Measurements from ENCODE around the gene ZNF277. TPM values are rescaled to one million over a fixed set of nuclear protein-coding genes. Genes with fewer than 3 reads are reported as not detected.

Gene ZNF277
- total and polyA plus RNA-seq, 10 of the 15 experiments (the other 5 are each of a cell fraction or from before 2014, with no cell fraction given) = 10.6 to 33.9 (median 22.0) TPM

DNA sequence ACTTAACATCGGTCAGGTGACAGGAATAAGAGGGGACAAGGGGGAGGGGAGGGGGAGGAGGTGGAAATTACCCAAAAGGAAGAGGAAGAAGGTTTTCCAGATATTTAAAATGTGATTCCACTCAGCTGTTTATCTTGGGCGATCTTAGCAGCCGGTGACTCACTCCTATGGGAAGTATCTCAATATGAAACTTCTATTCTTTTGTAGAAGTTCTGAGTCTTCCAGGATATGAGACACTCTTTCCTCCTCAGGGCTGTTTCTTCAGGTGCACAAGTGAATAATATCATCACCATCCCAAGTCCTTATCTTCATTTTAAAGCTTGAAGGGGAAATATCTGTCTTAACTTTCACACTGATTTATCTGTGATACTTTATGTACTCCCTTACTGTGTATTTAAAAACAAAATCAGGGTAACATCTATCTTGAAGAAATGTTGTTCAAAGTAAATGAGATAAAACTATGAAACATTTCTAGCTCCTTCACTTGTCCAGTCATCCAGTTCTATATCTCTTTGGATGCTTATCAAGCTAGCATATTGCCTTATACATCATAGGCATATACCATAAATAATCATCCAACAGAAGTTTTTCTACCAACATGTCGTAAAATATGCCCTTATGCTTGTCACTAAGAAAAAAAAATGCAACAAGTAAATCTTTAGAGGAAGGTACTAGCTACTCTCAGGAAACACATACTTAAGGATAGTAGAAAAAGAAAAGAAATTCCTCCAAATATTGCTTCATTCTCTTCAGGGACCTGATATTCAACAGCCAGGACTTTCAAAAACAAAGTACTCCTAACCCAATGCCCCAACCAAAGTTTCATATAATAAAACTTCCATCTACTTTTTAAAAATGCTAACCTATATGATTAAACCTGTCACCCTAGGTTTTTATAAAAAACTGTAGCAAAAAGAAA is 14.0 kb upstream of the ZNF277 start:
- H3K9ac ChIP-seq (ENCODE audit: control insufficient read depth, insufficient read depth, low read length) = no peak overlapping the region
- WGBS (ENCODE audit: insufficient coverage, insufficient replicate concordance, low lambda C conversion rate, missing lambda C conversion rate) = 61% methylated on average over 4 of the region's 4 CpGs
- ATAC-seq (no peak), FAIRE-seq (no peak), DNase-seq (ENCODE audit: low read depth, low spot score) (no peak)
- ChIA-PET SMC1A (ENCODE audit: uncharacterized antibody, unreplicated experiment) (interaction anchor here (0.7 kb wide), 1 partner anchor 8 kb away, joined by 3 read pairs; no protein-coding TSS in a partner anchor), CTCF (no interaction called here), POLR2A (interaction anchor here (0.8 kb wide), 1 partner anchor 32 kb away, joined by 3 read pairs; no protein-coding TSS in a partner anchor), RAD21 (ENCODE audit: unreplicated experiment) (no interaction called here)
- no peak overlapping the region for H3K27ac ChIP-seq (ENCODE audit: control insufficient read depth, insufficient read depth)
- intact Hi-C loops (cut with micrococcal nuclease; ENCODE audit: unreplicated experiment) = no loop called here
- no peaks in the 10 kb centered on the region for H3K36me3 ChIP-seq (ENCODE audit: control insufficient read depth in 2 of 2, insufficient read depth in 2 of 2, low read length in 1 of 2)
- no TSS peak for BruUV-seq (replicated peaks)
- H3K79me2 ChIP-seq (ENCODE audit: control insufficient read depth, insufficient read depth, low read length) = no peaks in the 10 kb centered on the region
- H2AFZ ChIP-seq (ENCODE audit: control insufficient read depth, low read depth, low read length) = no peak overlapping the region
- H3K9me3 ChIP-seq (replicated peaks; ENCODE audit: control insufficient read depth, insufficient read depth, low read length) = no peaks in the 10 kb centered on the region; the same call in 2 of the 3 replicates
- in situ Hi-C loops (cut with MboI) = no loop called here
- TF ChIP-seq SIX5 (IDR thresholded peaks at IDR 0.05; ENCODE audit: low read depth, low read length, severe bottlenecking) (no peak), NFYB (IDR thresholded peaks at IDR 0.05; ENCODE audit: insufficient read depth, low read depth, low read length) (no peak), RFX5 (IDR thresholded peaks at IDR 0.05; ENCODE audit: low read depth, low read length) (no peak), MTA3 (IDR thresholded peaks at IDR 0.05; ENCODE audit: borderline replicate concordance, low read length) (no peak), NFIC (IDR thresholded peaks at IDR 0.05; ENCODE audit: low read depth, low read length) (no peak), SP1 (IDR thresholded peaks at IDR 0.05; ENCODE audit: low read depth, low read length) (no peak), CHD1 (IDR thresholded peaks at IDR 0.05; ENCODE audit: low read depth, low read length) (no peak), MYB (IDR thresholded peaks at IDR 0.05; ENCODE audit: borderline replicate concordance, low read depth, low read length) (no peak)
- no peaks in the 10 kb centered on the region for H4K20me1 ChIP-seq (ENCODE audit: control insufficient read depth, insufficient read depth)
- no peaks in the 10 kb centered on the region for H3K4me1 ChIP-seq (ENCODE audit: control insufficient read depth, insufficient read depth, low read length)
- no peak overlapping the region for H3K4me3 ChIP-seq
- no peak overlapping the region for H3K4me2 ChIP-seq (ENCODE audit: control insufficient read depth, insufficient read depth)
- H3K27me3 ChIP-seq (replicated peaks in 1 of 2; ENCODE audit: control insufficient read depth in 2 of 2, insufficient read depth in 2 of 2, low read length in 1 of 2) = no peaks in the 10 kb centered on the region; a peak in 2 of 4 replicates
